HEK293 (cell line): ENCODE data around the gene FGL2.

Source experiments
- CTCF ChIA-PET: fragments of 350-600 bp; formaldehyde crosslinking; extraction: SDS; loops from one replicate; lab custom pipeline; 2021; ENCODE audit warnings: antibody characterized with exemption; lab: Yijun Ruan, JAX
- POLR2A ChIA-PET: fragments of 300-600 bp; formaldehyde crosslinking; extraction: SDS; loops from one replicate; lab custom pipeline; 2020; ENCODE audit warnings: antibody characterized with exemption, inconsistent platforms; lab: Yijun Ruan, JAX
- H3K27ac ChIP-seq: fragments of 200-500 bp; sonication (Bioruptor generic); 2 replicates; pipeline ENCODE4 v1.5.1; 2014; ENCODE audit warnings: low read depth, low read length, control low read depth, inconsistent platforms; ENCODE audit errors: extremely low read depth
- H3K36me3 ChIP-seq, 2 experiments: fragments of 200-500 bp in 1 of 2; sonication (Bioruptor generic) in 1 of 2; 1 replicate in 1 of 2; 2 replicates in 1 of 2; pipeline ENCODE4 v1.5.1; 2014 to 2017; ENCODE audit warnings: inconsistent platforms in 2 of 2, low read length in 2 of 2; ENCODE audit not compliant: control insufficient read depth in 2 of 2, insufficient read depth in 1 of 2
- H3K4me1 ChIP-seq: fragments of 200-500 bp; sonication (Bioruptor generic); 2 replicates; pipeline ENCODE4 v1.5.1; 2014; ENCODE audit warnings: mild to moderate bottlenecking, low read length, inconsistent platforms; ENCODE audit not compliant: control insufficient read depth, insufficient read depth
- H3K4me3 ChIP-seq: 2 replicates; pipeline ENCODE4 v1.5.1; 2011; ENCODE audit warnings: low read depth, mild to moderate bottlenecking, control low read depth, low read length, moderate library complexity
- H3K9me3 ChIP-seq: fragments of 200-500 bp; sonication (Bioruptor generic); 2 replicates; pipeline ENCODE4 v1.5.1; 2014; ENCODE audit warnings: low read depth, low read length, inconsistent platforms; ENCODE audit not compliant: control insufficient read depth, insufficient read depth
- MZF1 ChIP-seq: fragments of 450-650 bp; formaldehyde crosslinking; IDR thresholded peaks from 2 replicates; pipeline ENCODE4 v1.5.1; 2017; ENCODE audit warnings: missing biosample characterization, missing genetic modification characterization, borderline replicate concordance
- SCRT1 ChIP-seq: fragments of 450-650 bp; formaldehyde crosslinking; IDR thresholded peaks from 2 replicates; pipeline ENCODE4 v1.5.1; 2016; ENCODE audit warnings: missing biosample characterization, missing genetic modification characterization, borderline replicate concordance
- ZBTB20 ChIP-seq: fragments of 450-650 bp; formaldehyde crosslinking; IDR thresholded peaks from 2 replicates; pipeline ENCODE4 v1.5.1; 2016; ENCODE audit warnings: missing biosample characterization, missing genetic modification characterization
- ZIC2 ChIP-seq: fragments of 450-650 bp; formaldehyde crosslinking; IDR thresholded peaks from 2 replicates; pipeline ENCODE4 v1.5.1; 2016; ENCODE audit warnings: missing biosample characterization, missing genetic modification characterization
- ZNF19 ChIP-seq: fragments of 450-650 bp; formaldehyde crosslinking; IDR thresholded peaks from 2 replicates; pipeline ENCODE4; 2016; ENCODE audit warnings: missing biosample characterization, missing genetic modification characterization, low read depth
- ZNF23 ChIP-seq: fragments of 450-650 bp; formaldehyde crosslinking; IDR thresholded peaks from 2 replicates; pipeline ENCODE4 v1.5.1; 2016; ENCODE audit warnings: missing biosample characterization, missing genetic modification characterization, borderline replicate concordance
- ZNF335 ChIP-seq: fragments of 450-650 bp; formaldehyde crosslinking; conservative IDR thresholded peaks from 2 replicates; pipeline ENCODE4 v1.5.1; 2016; ENCODE audit warnings: missing biosample characterization, missing genetic modification characterization
- ZNF394 ChIP-seq: fragments of 450-650 bp; formaldehyde crosslinking; IDR thresholded peaks from 2 replicates; pipeline ENCODE4 v1.5.1; 2016; ENCODE audit warnings: missing biosample characterization, missing genetic modification characterization, mild to moderate bottlenecking, moderate library complexity, borderline replicate concordance
- ZNF416 ChIP-seq: fragments of 450-650 bp; formaldehyde crosslinking; IDR thresholded peaks from 2 replicates; pipeline ENCODE4 v1.5.1; 2016; ENCODE audit warnings: missing biosample characterization, missing genetic modification characterization
- ZNF530 ChIP-seq: fragments of 450-650 bp; formaldehyde crosslinking; IDR thresholded peaks from 2 replicates; pipeline ENCODE4 v1.5.1; 2016; ENCODE audit warnings: low read depth, missing biosample characterization, missing genetic modification characterization
- ZNF626 ChIP-seq: fragments of 450-650 bp; sonication (Bioruptor Pico); formaldehyde crosslinking; IDR thresholded peaks from 2 replicates; pipeline ENCODE4 v1.5.1; 2018; ENCODE audit warnings: missing biosample characterization, missing genetic modification characterization, inconsistent platforms
- ZNF654 ChIP-seq: fragments of 450-650 bp; formaldehyde crosslinking; IDR thresholded peaks from 2 replicates; pipeline ENCODE4 v1.5.1; 2016; ENCODE audit warnings: low read depth, missing biosample characterization, missing genetic modification characterization
- ZNF660 ChIP-seq: fragments of 450-650 bp; IDR thresholded peaks from 2 replicates; pipeline ENCODE4 v1.5.1; 2018; ENCODE audit warnings: missing biosample characterization, mild to moderate bottlenecking, missing genetic modification characterization
- ZNF692 ChIP-seq: fragments of 450-650 bp; formaldehyde crosslinking; IDR thresholded peaks from 2 replicates; pipeline ENCODE4 v1.5.1; 2016; ENCODE audit warnings: missing biosample characterization, missing genetic modification characterization
- ZNF791 ChIP-seq: fragments of 450-650 bp; formaldehyde crosslinking; IDR thresholded peaks from 2 replicates; pipeline ENCODE4 v1.5.1; 2016; ENCODE audit warnings: missing biosample characterization, missing genetic modification characterization

The FGL2 gene, protein sequence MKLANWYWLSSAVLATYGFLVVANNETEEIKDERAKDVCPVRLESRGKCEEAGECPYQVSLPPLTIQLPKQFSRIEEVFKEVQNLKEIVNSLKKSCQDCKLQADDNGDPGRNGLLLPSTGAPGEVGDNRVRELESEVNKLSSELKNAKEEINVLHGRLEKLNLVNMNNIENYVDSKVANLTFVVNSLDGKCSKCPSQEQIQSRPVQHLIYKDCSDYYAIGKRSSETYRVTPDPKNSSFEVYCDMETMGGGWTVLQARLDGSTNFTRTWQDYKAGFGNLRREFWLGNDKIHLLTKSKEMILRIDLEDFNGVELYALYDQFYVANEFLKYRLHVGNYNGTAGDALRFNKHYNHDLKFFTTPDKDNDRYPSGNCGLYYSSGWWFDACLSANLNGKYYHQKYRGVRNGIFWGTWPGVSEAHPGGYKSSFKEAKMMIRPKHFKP

GRCh38 chr7:77199013-77199966, at the start of gene FGL2:
Gene FGL2 (minus strand): TSS chr7:77199819. CDS start chr7:77199793, 26 bp downstream.
- Histone ChIP-seq H3K4me3 (no peak within 1 kb of the TSS), H3K36me3 (no peaks in the 10 kb centered on the region), H3K4me1 (0 out of 2 replicates have a peak, but pooled peaks cover 2% of the 10 kb centered on the region)
- TF ChIP-seq ZNF626 (tag by site-specific recombination) (no peak), ZNF660 (tag by site-specific recombination) (peak; percentile 60; the same call in 1 of the 2 replicates), ZIC2 (tag by site-specific recombination) (0 out of 2 replicates have a peak, but pooled peaks have one; percentile 16)
- TF ChIP-seq, all 188 proteins: peak for 2
- POLR2A ChIA-PET = no interaction called here
- no peak within 1 kb of the TSS for H3K27ac ChIP-seq
- H3K9me3 ChIP-seq = no peaks in the 10 kb centered on the region
- CTCF ChIA-PET = no interaction called here

DNA sequence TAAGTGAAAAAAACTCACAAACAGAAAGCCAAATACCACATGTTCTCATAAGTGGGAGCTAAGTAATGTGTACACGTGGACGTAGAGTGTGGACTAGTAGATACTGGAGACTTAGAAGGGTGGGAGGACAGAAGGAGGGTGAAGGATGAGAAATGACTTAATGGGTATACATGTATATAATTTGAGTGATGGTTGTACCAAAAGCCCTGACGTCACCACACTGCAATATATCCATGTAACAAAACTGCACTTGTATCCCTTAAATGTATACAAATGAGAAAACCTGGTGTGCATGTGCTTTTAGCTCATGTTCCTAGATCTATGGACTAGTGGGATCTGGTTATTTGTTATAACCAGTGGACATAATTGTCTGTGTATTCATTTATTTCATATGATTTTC, 48.5 kb upstream of the FGL2 start:
- TF ChIP-seq ZNF791 (tag by site-specific recombination) (no peak), MZF1 (tag by site-specific recombination) (no peak), ZNF335 (tag by site-specific recombination) (no peak)
- no peak overlapping the region for H3K4me3 ChIP-seq
- H3K4me1 ChIP-seq = no peaks in the 10 kb centered on the region
- H3K27ac ChIP-seq = no peak overlapping the region
- H3K36me3 ChIP-seq = no peaks in the 10 kb centered on the region
- H3K9me3 ChIP-seq = no peaks in the 10 kb centered on the region
- POLR2A ChIA-PET = no interaction called here
- CTCF ChIA-PET = interaction anchor here (0.6 to 2.6 kb wide), 6 partner anchors 10 to 1039 kb away, joined by 3 to 16 read pairs (median 6); no protein-coding TSS in a partner anchor

DNA sequence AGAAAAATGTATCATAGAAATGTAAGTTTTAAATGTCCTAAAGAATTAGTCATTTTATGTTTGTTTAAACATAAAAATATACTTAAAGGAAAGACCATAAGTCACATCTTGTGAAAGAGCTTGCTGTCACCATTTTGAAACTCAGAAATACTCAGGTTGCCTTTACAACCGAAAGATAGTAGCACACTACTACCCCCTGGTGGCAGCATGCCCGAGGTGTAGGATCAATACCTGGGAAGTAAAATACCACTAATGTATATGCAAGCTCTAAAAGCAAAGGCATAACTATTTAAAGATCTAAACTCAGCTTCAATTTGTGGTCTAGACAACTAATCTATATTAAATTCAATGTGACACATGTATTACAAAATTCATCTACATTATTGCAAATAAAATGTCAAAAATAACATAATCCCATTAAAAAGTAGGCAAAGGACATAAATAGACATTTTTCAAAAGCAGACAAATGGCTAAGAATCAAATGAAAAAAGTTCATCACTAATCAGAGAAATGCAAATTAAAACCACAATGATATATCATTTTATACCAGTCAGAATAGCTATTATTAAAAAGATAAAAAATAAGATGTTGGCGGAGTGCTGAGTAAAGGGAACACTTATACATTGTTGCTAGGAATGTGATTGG, 47.7 kb upstream of the FGL2 start:
- no peak for TF ChIP-seq ZNF23
- TF ChIP-seq SCRT1 (tag by site-specific recombination) = no peak
- TF ChIP-seq MZF1 (tag by site-specific recombination) = no peak
- TF ChIP-seq ZNF654 (tag by site-specific recombination) = peak; percentile 68
- TF ChIP-seq ZNF530 (tag by site-specific recombination) = no peak
- 0 out of 2 replicates have a peak, but pooled peaks have one; percentile 23 for TF ChIP-seq ZNF660 (tag by site-specific recombination)
- TF ChIP-seq, all 188 proteins: peak for 2
- Histone ChIP-seq H3K4me3 (no peak overlapping the region), H3K4me1 (no peaks in the 10 kb centered on the region), H3K27ac (no peak overlapping the region), H3K36me3 (no peaks in the 10 kb centered on the region), H3K9me3 (no peaks in the 10 kb centered on the region)
- POLR2A ChIA-PET = no interaction called here
- CTCF ChIA-PET = interaction anchor here (0.6 to 2.6 kb wide), 32 partner anchors 8 to 1721 kb away, joined by 3 to 16 read pairs (median 4); partner anchors contain the start of gene CCDC146

DNA sequence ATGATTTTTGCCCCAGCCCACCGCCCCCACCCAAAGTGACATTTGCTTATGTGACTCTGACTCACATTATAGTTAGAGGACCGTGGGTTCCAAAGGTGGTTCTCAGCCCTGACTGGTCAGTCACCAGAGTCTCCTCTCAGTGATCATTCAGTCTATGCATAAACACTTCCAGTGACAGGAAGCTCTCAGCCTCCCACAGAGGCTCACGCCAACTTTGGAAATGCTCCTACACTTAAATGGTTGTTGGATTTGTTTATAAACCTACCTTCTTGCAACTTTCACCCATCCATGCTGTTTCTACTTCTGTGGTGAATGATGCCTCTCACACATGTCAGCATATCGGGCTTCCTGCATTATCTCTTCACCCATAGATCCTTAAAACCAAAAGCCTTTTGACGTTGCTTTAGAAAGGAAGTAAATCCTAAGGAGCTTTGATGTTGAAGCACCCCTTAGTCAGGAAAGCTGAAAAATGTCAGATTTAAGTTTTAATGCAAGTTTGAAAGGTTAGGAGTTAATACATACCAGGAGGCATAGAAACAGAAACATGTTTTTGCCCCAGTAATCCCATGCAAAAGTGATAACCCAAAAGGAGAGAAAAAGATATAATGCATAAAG, 46.5 kb upstream of the FGL2 start:
- CTCF ChIA-PET = interaction anchor here (0.6 to 2.3 kb wide), 12 partner anchors 8 to 1722 kb away, joined by 3 to 16 read pairs (median 5); no protein-coding TSS in a partner anchor
- no peak overlapping the region for H3K4me3 ChIP-seq
- H3K9me3 ChIP-seq = no peaks in the 10 kb centered on the region
- POLR2A ChIA-PET = no interaction called here
- H3K27ac ChIP-seq = no peak overlapping the region
- H3K36me3 ChIP-seq = no peaks in the 10 kb centered on the region
- TF ChIP-seq ZNF791 (tag by site-specific recombination) (no peak), ZBTB20 (tag by site-specific recombination) (no peak), ZNF394 (tag by site-specific recombination) (no peak), ZNF692 (tag by site-specific recombination) (no peak), ZNF335 (tag by site-specific recombination) (no peak), ZNF416 (tag by site-specific recombination) (no peak), ZNF19 (tag by site-specific recombination) (no peak)
- H3K4me1 ChIP-seq = no peaks in the 10 kb centered on the region
